HepG2 (cell line): ENCODE results near the gene POU5F1. TPM values are rescaled to one million over a fixed set of nuclear protein-coding genes. Genes with fewer than 3 reads are reported as not detected.

Experiments
- FOXP1 ChIP-seq, 2 experiments: fragments of 450-650 bp in 1 of 2; IDR thresholded peaks; 2 replicates each; pipeline ENCODE4 v1.6.1; 2017 to 2018; ENCODE audit warnings: antibody characterized with exemption in 1 of 2
- KMT2B ChIP-seq: IDR thresholded peaks from 2 replicates; pipeline ENCODE4 v1.6.1; 2016; ENCODE audit warnings: missing genetic modification reagents, missing compliant biosample characterization
- MEF2D ChIP-seq: sonication (generic); formaldehyde crosslinking; IDR thresholded peaks from 2 replicates; pipeline ENCODE4 v1.5.1; 2020; ENCODE audit warnings: mild to moderate bottlenecking, missing genetic modification reagents
- PCBP2 ChIP-seq: fragments of 200-400 bp; formaldehyde crosslinking; optimal IDR thresholded peaks from 2 replicates; pipeline ENCODE3; 2018; ENCODE audit warnings: low read length, low read depth; ENCODE audit not compliant: poor library complexity, severe bottlenecking
- PRPF4 ChIP-seq: fragments of 200-400 bp; formaldehyde crosslinking; IDR thresholded peaks from 2 replicates; pipeline ENCODE4 v1.6.1; 2016; ENCODE audit warnings: low read length, low read depth; ENCODE audit not compliant: poor library complexity, severe bottlenecking
- SNAPC2 ChIP-seq: sonication (generic); formaldehyde crosslinking; IDR thresholded peaks from 2 replicates; pipeline ENCODE4 v1.8.1; 2022; ENCODE audit warnings: mild to moderate bottlenecking, missing genetic modification reagents
- TAF15 ChIP-seq: fragments of 200-400 bp; formaldehyde crosslinking; IDR thresholded peaks from one replicate; pipeline ENCODE4 v1.6.1; 2018; ENCODE audit warnings: mild to moderate bottlenecking, low read depth, low read length; ENCODE audit not compliant: poor library complexity, severe bottlenecking
- TBL1XR1 ChIP-seq: fragments of 150-350 bp; IDR thresholded peaks from 2 replicates; pipeline ENCODE4 v1.6.1; 2014; ENCODE audit warnings: borderline replicate concordance, low read length; ENCODE audit not compliant: partially characterized antibody
- TGIF2 ChIP-seq: IDR thresholded peaks from 2 replicates; pipeline ENCODE4 v1.6.1; 2016; ENCODE audit warnings: control low read depth, missing compliant biosample characterization
- ZBTB21 ChIP-seq: sonication (generic); formaldehyde crosslinking; IDR thresholded peaks from 2 replicates; pipeline ENCODE4 v1.4.0; 2020; ENCODE audit warnings: missing genetic modification reagents
- ZNF335 ChIP-seq: sonication (generic); formaldehyde crosslinking; IDR thresholded peaks from 2 replicates; pipeline ENCODE4 v1.4.0; 2020; ENCODE audit warnings: missing genetic modification reagents
- ZNF605 ChIP-seq: sonication (generic); formaldehyde crosslinking; IDR thresholded peaks from 2 replicates; pipeline ENCODE4 v1.8.0; 2022; ENCODE audit warnings: mild to moderate bottlenecking, missing genetic modification reagents
- ZNF672 ChIP-seq: sonication (generic); formaldehyde crosslinking; IDR thresholded peaks from 2 replicates; pipeline ENCODE4 v1.8.1; 2022; ENCODE audit warnings: missing genetic modification reagents
- ZNF713 ChIP-seq: sonication (generic); formaldehyde crosslinking; IDR thresholded peaks from 2 replicates; pipeline ENCODE4 v1.4.0; 2020; ENCODE audit warnings: mild to moderate bottlenecking, missing genetic modification reagents
- ZNF724P ChIP-seq: sonication (generic); formaldehyde crosslinking; IDR thresholded peaks from 2 replicates; pipeline ENCODE4 v1.8.0; 2022; ENCODE audit warnings: missing genetic modification reagents, borderline replicate concordance
- ZNF747 ChIP-seq: sonication (generic); formaldehyde crosslinking; IDR thresholded peaks from 2 replicates; pipeline ENCODE4 v1.8.1; 2023; ENCODE audit warnings: missing genetic modification reagents, mild to moderate bottlenecking, borderline replicate concordance
- ZNF761 ChIP-seq: sonication (generic); formaldehyde crosslinking; conservative IDR thresholded peaks from 2 replicates; pipeline ENCODE4 v1.4.0; 2020; ENCODE audit warnings: mild to moderate bottlenecking, missing genetic modification reagents
- polyA plus RNA-seq, 8 experiments: library from polyadenylated mRNA; depleted of rRNA in 3 of 8; stranded (reverse) in 7 of 8; unstranded in 1 of 8; fragments of >200 nt; fragmentation: Illumina TruSeq in 4 of 8; extraction: Trizol in 4 of 8; gene quantifications; 2 replicates each; pipeline versions ENCODE4 v1.2.1 to v1.2.3, GENCODE V29; 2011 to 2016; ENCODE audit warnings: low read depth in 4 of 8, missing spikeins in 1 of 8, mixed read lengths in 1 of 8; ENCODE audit not compliant: insufficient read depth in 1 of 8
- total RNA-seq, 5 experiments: library from RNA; depleted of rRNA; stranded (reverse); fragments of >200 nt; fragmentation: Illumina TruSeq; extraction: Trizol; gene quantifications; 2 replicates each; pipeline ENCODE4 v1.2.3, GENCODE V29; 2016; ENCODE audit warnings: low read depth in 1 of 5
- TF ChIP-seq, protein P1 (sequence below): sonication (generic); formaldehyde crosslinking; IDR thresholded peaks from 2 replicates; pipeline ENCODE4 v1.4.0; 2020; ENCODE audit warnings: low read depth, mild to moderate bottlenecking, missing genetic modification reagents
- TF ChIP-seq, protein P2 (sequence below): IDR thresholded peaks from 2 replicates; pipeline ENCODE4 v1.6.1; 2016
- TF ChIP-seq, protein P3 (sequence below): sonication (generic); formaldehyde crosslinking; IDR thresholded peaks from 2 replicates; pipeline ENCODE4 v1.9.0; 2021; ENCODE audit warnings: missing genetic modification reagents, mild to moderate bottlenecking, borderline replicate concordance
- TF ChIP-seq, protein P4 (sequence below): sonication (generic); formaldehyde crosslinking; IDR thresholded peaks from 2 replicates; pipeline ENCODE4 v1.4.0; 2020; ENCODE audit warnings: missing genetic modification reagents, mild to moderate bottlenecking, borderline replicate concordance
- TF ChIP-seq, protein P5 (sequence below): IDR thresholded peaks from 2 replicates; pipeline ENCODE4 v1.6.1; 2012; ENCODE audit warnings: low read depth, low read length, improper control_type of control experiment

The POU5F1 gene
- total and polyA plus RNA-seq, 2 of the 13 experiments (the other 11 are each of a cell fraction or from before 2014, with no cell fraction given) = 2.5 to 7.2 TPM

DNA sequence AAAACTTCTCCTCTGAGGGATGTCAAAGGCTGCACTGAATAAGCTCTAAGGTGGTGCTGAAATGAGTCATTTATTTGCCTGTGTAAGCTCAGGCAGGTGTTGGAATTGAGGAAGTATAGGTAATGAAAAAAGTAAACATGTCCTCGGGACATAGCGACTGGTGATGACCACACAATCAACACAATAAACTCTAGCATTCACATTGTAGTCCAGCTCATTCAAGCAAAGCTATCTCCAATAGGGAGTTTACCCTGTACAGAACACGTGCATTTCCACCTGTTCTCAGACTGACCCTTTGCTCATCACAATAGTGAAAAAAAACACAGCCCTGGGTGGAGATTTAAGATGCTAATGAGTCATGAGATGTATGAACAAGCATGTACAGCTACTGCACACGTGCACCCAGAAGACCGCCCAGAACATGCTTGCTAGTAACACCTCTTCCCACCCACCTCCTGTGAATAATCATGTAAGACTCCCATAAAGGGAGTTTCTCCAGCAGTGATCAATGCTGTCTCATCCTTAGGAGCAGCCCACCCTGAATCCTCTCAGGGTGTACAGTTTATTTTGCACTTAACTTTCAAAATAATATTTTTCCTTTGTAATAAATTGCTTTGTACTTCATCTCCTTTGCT lies 33.0 kb upstream of the POU5F1 start (continued):
- TF ChIP-seq ZNF713 (CRISPR knock-in tag) = no peak
- TF ChIP-seq ZNF672 (CRISPR knock-in tag) = no peak
- TF ChIP-seq, protein P1, sequence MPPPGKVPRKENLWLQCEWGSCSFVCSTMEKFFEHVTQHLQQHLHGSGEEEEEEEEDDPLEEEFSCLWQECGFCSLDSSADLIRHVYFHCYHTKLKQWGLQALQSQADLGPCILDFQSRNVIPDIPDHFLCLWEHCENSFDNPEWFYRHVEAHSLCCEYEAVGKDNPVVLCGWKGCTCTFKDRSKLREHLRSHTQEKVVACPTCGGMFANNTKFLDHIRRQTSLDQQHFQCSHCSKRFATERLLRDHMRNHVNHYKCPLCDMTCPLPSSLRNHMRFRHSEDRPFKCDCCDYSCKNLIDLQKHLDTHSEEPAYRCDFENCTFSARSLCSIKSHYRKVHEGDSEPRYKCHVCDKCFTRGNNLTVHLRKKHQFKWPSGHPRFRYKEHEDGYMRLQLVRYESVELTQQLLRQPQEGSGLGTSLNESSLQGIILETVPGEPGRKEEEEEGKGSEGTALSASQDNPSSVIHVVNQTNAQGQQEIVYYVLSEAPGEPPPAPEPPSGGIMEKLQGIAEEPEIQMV (CRISPR knock-in tag) = no peak
- no peak for TF ChIP-seq PCBP2
- peak; percentile 15; the same call in 1 of the 2 replicates for TF ChIP-seq ZNF605
- TF ChIP-seq ZBTB21 = no peak
- TF ChIP-seq KMT2B (CRISPR knock-in tag) = peak; percentile 15; the same call in 1 of the 2 replicates
- TF ChIP-seq, protein P2, sequence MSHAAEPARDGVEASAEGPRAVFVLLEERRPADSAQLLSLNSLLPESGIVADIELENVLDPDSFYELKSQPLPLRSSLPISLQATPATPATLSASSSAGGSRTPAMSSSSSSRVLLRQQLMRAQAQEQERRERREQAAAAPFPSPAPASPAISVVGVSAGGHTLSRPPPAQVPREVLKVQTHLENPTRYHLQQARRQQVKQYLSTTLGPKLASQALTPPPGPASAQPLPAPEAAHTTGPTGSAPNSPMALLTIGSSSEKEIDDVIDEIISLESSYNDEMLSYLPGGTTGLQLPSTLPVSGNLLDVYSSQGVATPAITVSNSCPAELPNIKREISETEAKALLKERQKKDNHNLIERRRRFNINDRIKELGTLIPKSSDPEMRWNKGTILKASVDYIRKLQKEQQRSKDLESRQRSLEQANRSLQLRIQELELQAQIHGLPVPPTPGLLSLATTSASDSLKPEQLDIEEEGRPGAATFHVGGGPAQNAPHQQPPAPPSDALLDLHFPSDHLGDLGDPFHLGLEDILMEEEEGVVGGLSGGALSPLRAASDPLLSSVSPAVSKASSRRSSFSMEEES (CRISPR knock-in tag) = no peak
- no peak for TF ChIP-seq TAF15
- TF ChIP-seq PRPF4 = no peak
- 0 out of 2 replicates have a peak, but pooled peaks have one; percentile 14 for TF ChIP-seq TGIF2 (CRISPR knock-in tag)
- TF ChIP-seq ZNF761 (CRISPR knock-in tag) = 0 out of 2 replicates have a peak, but pooled peaks have one; percentile 28
- TF ChIP-seq, protein P3, sequence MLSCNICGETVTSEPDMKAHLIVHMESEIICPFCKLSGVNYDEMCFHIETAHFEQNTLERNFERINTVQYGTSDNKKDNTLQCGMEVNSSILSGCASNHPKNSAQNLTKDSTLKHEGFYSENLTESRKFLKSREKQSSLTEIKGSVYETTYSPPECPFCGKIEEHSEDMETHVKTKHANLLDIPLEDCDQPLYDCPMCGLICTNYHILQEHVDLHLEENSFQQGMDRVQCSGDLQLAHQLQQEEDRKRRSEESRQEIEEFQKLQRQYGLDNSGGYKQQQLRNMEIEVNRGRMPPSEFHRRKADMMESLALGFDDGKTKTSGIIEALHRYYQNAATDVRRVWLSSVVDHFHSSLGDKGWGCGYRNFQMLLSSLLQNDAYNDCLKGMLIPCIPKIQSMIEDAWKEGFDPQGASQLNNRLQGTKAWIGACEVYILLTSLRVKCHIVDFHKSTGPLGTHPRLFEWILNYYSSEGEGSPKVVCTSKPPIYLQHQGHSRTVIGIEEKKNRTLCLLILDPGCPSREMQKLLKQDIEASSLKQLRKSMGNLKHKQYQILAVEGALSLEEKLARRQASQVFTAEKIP (CRISPR knock-in tag) = no peak
- TF ChIP-seq, protein P4, sequence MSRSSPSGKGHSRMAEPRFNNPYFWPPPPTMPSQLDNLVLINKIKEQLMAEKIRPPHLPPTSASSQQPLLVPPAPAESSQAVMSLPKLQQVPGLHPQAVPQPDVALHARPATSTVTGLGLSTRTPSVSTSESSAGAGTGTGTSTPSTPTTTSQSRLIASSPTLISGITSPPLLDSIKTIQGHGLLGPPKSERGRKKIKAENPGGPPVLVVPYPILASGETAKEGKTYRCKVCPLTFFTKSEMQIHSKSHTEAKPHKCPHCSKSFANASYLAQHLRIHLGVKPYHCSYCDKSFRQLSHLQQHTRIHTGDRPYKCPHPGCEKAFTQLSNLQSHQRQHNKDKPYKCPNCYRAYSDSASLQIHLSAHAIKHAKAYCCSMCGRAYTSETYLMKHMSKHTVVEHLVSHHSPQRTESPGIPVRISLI = peak; percentile 66; the same call in 1 of the 2 replicates
- TF ChIP-seq FOXP1 (IDR thresholded peaks at IDR 0.05) = no peak
- peak; percentile 66 for TF ChIP-seq FOXP1 (CRISPR knock-in tag; IDR thresholded peaks at IDR 0.05)
- TF ChIP-seq, protein P5, sequence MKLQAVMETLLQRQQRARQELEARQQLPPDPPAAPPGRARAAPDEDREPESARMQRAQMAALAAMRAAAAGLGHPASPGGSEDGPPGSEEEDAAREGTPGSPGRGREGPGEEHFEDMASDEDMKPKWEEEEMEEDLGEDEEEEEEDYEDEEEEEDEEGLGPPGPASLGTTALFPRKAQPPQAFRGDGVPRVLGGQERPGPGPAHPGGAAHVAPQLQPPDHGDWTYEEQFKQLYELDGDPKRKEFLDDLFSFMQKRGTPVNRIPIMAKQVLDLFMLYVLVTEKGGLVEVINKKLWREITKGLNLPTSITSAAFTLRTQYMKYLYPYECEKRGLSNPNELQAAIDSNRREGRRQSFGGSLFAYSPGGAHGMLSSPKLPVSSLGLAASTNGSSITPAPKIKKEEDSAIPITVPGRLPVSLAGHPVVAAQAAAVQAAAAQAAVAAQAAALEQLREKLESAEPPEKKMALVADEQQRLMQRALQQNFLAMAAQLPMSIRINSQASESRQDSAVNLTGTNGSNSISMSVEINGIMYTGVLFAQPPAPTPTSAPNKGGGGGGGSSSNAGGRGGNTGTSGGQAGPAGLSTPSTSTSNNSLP = no peak
- TF ChIP-seq SNAPC2 (CRISPR knock-in tag) = 0 out of 2 replicates have a peak, but pooled peaks have one; percentile 35
- TF ChIP-seq ZNF335 (CRISPR knock-in tag) = peak; percentile 77; the same call in 1 of the 2 replicates
- no peak for TF ChIP-seq ZNF724P (CRISPR knock-in tag)
- TF ChIP-seq TBL1XR1 = no peak
- TF ChIP-seq MEF2D = 0 out of 2 replicates have a peak, but pooled peaks have one; percentile 18
- no peak for TF ChIP-seq ZNF747 (CRISPR knock-in tag)
